Stimulated activated CD4-positive, alpha-beta T cell treated with anti-CD3 and anti-CD28 coated beads, Interleukin-2, amount 100 ng/mL, for 48 hours (primary cell): ENCODE data around the gene GSTM2.
A peak's percentile ranks its signal among the peaks of the same experiment; 100 is the strongest.
"Not testable (repeated sequence)": the region's sequence is repeated elsewhere in the genome, so short reads cannot be mapped to it uniquely, and the experiment has no call there.

ENCODE experiments used
- DNase-seq, 2 donors: peaks; one replicate each; pipeline ENCODE4 v3.0.0-alpha.2; 2020

Gene GSTM2

GRCh38 chr1:109685399-109685798, 17.5 kb downstream of the GSTM2 start:
- not testable (repeated sequence) for DNase-seq

GRCh38 chr1:109685890-109686289, 18.0 kb downstream of the GSTM2 start:
- not testable (repeated sequence) for DNase-seq

- not testable (repeated sequence) for DNase-seq
Measured at GRCh38 chr1:109687109-109687508, 19.3 kb downstream of the GSTM2 start.

GRCh38 chr1:109687641-109688499, 20.0 kb downstream of the GSTM2 start, which contains the start of gene GSTM1:
TSS of gene GSTM1 (plus strand) at chr1:109687817. CDS start at chr1:109687874, 57 bp downstream.
- DNase-seq, result peak; percentile 49 to 76

- no peak for DNase-seq
Measured at GRCh38 chr1:109689844-109690405, 22.1 kb downstream of the GSTM2 start.

GRCh38 chr1:109691759-109692158, 23.9 kb downstream of the GSTM2 start:
- no peak for DNase-seq

- DNase-seq, result not testable (repeated sequence)
Measured at GRCh38 chr1:109694400-109694799, 26.5 kb downstream of the GSTM2 start.

- DNase-seq, result not testable (repeated sequence)
Measured at GRCh38 chr1:109695138-109695537, 27.3 kb downstream of the GSTM2 start.

- no peak for DNase-seq
Measured at GRCh38 chr1:109697066-109697465, 29.2 kb downstream of the GSTM2 start.

GRCh38 chr1:109697861-109698260, 30.0 kb downstream of the GSTM2 start:
- not testable (repeated sequence) for DNase-seq

- DNase-seq, result not testable (repeated sequence)
Measured at GRCh38 chr1:109702940-109703339, 35.1 kb downstream of the GSTM2 start.

- DNase-seq, result no peak
Measured at GRCh38 chr1:109704173-109704572, 36.3 kb downstream of the GSTM2 start.

- DNase-seq, result no peak
Measured at GRCh38 chr1:109705411-109705810, 37.6 kb downstream of the GSTM2 start.

GRCh38 chr1:109708949-109709348, 41.1 kb downstream of the GSTM2 start:
- not testable (repeated sequence) for DNase-seq

GRCh38 chr1:109709822-109710221, 42.0 kb downstream of the GSTM2 start:
- DNase-seq, result not testable (repeated sequence)

GRCh38 chr1:109711593-109712320, 43.9 kb downstream of the GSTM2 start, which contains the start of gene GSTM5:
TSS of gene GSTM5 (plus strand) at chr1:109712251. CDS start at chr1:109712313, 62 bp downstream.
- not testable (repeated sequence) for DNase-seq

GRCh38 chr1:109712321-109712864, 44.5 kb downstream of the GSTM2 start:
- DNase-seq, result no peak

- no peak for DNase-seq
Measured at GRCh38 chr1:109713636-109714035, 45.8 kb downstream of the GSTM2 start.

- no peak for DNase-seq
Measured at GRCh38 chr1:109714661-109715372, 47.0 kb downstream of the GSTM2 start.

GRCh38 chr1:109716121-109716520, 48.3 kb downstream of the GSTM2 start:
- no peak for DNase-seq

GRCh38 chr1:109716570-109717090, 48.8 kb downstream of the GSTM2 start:
- DNase-seq, result no peak

GRCh38 chr1:109717729-109718128, 49.9 kb downstream of the GSTM2 start:
- DNase-seq, result no peak
